ENCODE measurements around the gene CIC. TPM values are rescaled to one million over a fixed set of nuclear protein-coding genes. Genes with fewer than 3 reads are reported as not detected.

The CIC gene
- total and polyA plus RNA-seq, 10 of the 15 experiments (the other 5 are each of a cell fraction or from before 2014, with no cell fraction given) = 0.18 to 50.6 (median 7.1) TPM

GRCh38 chr19:42246922-42247639 lies 22.0 kb upstream of the CIC start:
- no peak overlapping the region for H2AFZ ChIP-seq (ENCODE audit: control insufficient read depth, low read depth, low read length)
- TF ChIP-seq EGR1 (IDR thresholded peaks at IDR 0.05; ENCODE audit: borderline replicate concordance in 1 of 2, low read depth in 2 of 2, low read length in 2 of 2) (no peak), KAT2A (conservative IDR thresholded peaks at IDR 0.05; ENCODE audit: control insufficient read depth, low read depth, low read length) (no peak), HCFC1 (IDR thresholded peaks at IDR 0.05; ENCODE audit: low read length) (no peak), WRNIP1 (IDR thresholded peaks at IDR 0.05; ENCODE audit: borderline replicate concordance, low read depth, low read length) (no peak)
- H3K4me1 ChIP-seq (ENCODE audit: control insufficient read depth, insufficient read depth, low read length) = peaks cover 15% of the 10 kb centered on the region
- no peak overlapping the region for H3K27ac ChIP-seq (ENCODE audit: control insufficient read depth, insufficient read depth)
- no peak for FAIRE-seq
- CTCF ChIA-PET = interaction anchor here (0.7 to 6.7 kb wide), 7 partner anchors 9 to 115 kb away, joined by 3 to 111 read pairs (median 3); partner anchors contain the start of gene POU2F2
- H3K9me3 ChIP-seq (replicated peaks; ENCODE audit: control insufficient read depth, insufficient read depth, low read length) = no peaks in the 10 kb centered on the region
- no peak overlapping the region for H3K4me2 ChIP-seq (ENCODE audit: control insufficient read depth, insufficient read depth)
- DNase-seq (ENCODE audit: low read depth, low spot score) = no peak
- intact Hi-C loops (cut with micrococcal nuclease; ENCODE audit: unreplicated experiment) = no loop called here
- no TSS peak for BruUV-seq (replicated peaks)
- SMC1A ChIA-PET (ENCODE audit: uncharacterized antibody, unreplicated experiment) = interaction anchor here (1.0 to 6.3 kb wide), 6 partner anchors 11 to 115 kb away, joined by 4 to 70 read pairs (median 5); partner anchors contain the start of gene POU2F2
- RAD21 ChIA-PET (ENCODE audit: unreplicated experiment) = interaction anchor here (1.4 to 6.0 kb wide), 3 partner anchors 23 to 49 kb away, joined by 3 to 82 read pairs (median 11); partner anchors contain the start of gene CIC
- H3K36me3 ChIP-seq (ENCODE audit: control insufficient read depth in 2 of 2, insufficient read depth in 2 of 2, low read length in 1 of 2) = peaks cover 0 to 7% of the 10 kb centered on the region in 2 experiments; a peak in 2 of 4 replicates
- ATAC-seq = no peak
- no peaks in the 10 kb centered on the region for H3K27me3 ChIP-seq (replicated peaks in 1 of 2; ENCODE audit: control insufficient read depth in 2 of 2, insufficient read depth in 2 of 2, low read length in 1 of 2)
- peaks cover 24% of the 10 kb centered on the region for H3K79me2 ChIP-seq (ENCODE audit: control insufficient read depth, insufficient read depth, low read length)
- WGBS (ENCODE audit: insufficient coverage, insufficient replicate concordance, low lambda C conversion rate, missing lambda C conversion rate) = 85% methylated on average over 7 of the region's 7 CpGs
- H3K9ac ChIP-seq (ENCODE audit: control insufficient read depth, insufficient read depth, low read length) = no peak overlapping the region
- in situ Hi-C loops (cut with MboI) = no loop called here
- POLR2A ChIA-PET = interaction anchor here (0.9 to 6.7 kb wide), 4 partner anchors 8 to 124 kb away, joined by 3 to 51 read pairs (median 4); no protein-coding TSS in a partner anchor
- H3K4me3 ChIP-seq = no peak overlapping the region
- no peaks in the 10 kb centered on the region for H4K20me1 ChIP-seq (ENCODE audit: control insufficient read depth, insufficient read depth)

GRCh38 chr19:42247640-42248199 lies 21.3 kb upstream of the CIC start:
- no peak overlapping the region for H3K27ac ChIP-seq (ENCODE audit: control insufficient read depth, insufficient read depth)
- ChIA-PET RAD21 (ENCODE audit: unreplicated experiment) (interaction anchor here (1.4 to 6.0 kb wide), 3 partner anchors 22 to 49 kb away, joined by 3 to 82 read pairs (median 11); partner anchors contain the start of gene CIC), SMC1A (ENCODE audit: uncharacterized antibody, unreplicated experiment) (interaction anchor here (1.9 to 6.3 kb wide), 2 partner anchors 31 to 115 kb away, joined by 6 to 70 read pairs; partner anchors contain the start of gene POU2F2), CTCF (interaction anchor here (0.7 to 6.7 kb wide), 3 partner anchors 8 to 44 kb away, joined by 3 to 111 read pairs (median 3); no protein-coding TSS in a partner anchor), POLR2A (interaction anchor here (0.9 to 6.7 kb wide), 2 partner anchors 8 to 33 kb away, joined by 3 to 51 read pairs; no protein-coding TSS in a partner anchor)
- H3K9me3 ChIP-seq (replicated peaks; ENCODE audit: control insufficient read depth, insufficient read depth, low read length) = no peaks in the 10 kb centered on the region
- no peak overlapping the region for H3K9ac ChIP-seq (ENCODE audit: control insufficient read depth, insufficient read depth, low read length)
- ATAC-seq = no peak
- H3K4me3 ChIP-seq = no peak overlapping the region
- H3K27me3 ChIP-seq (replicated peaks in 1 of 2; ENCODE audit: control insufficient read depth in 2 of 2, insufficient read depth in 2 of 2, low read length in 1 of 2) = no peaks in the 10 kb centered on the region
- peaks cover 0 to 7% of the 10 kb centered on the region in 2 experiments; a peak in 2 of 4 replicates for H3K36me3 ChIP-seq (ENCODE audit: control insufficient read depth in 2 of 2, insufficient read depth in 2 of 2, low read length in 1 of 2)
- 95% methylated on average over 4 of the region's 6 CpGs for WGBS (ENCODE audit: insufficient coverage, insufficient replicate concordance, low lambda C conversion rate, missing lambda C conversion rate)
- no TSS peak for BruUV-seq (replicated peaks)
- H3K79me2 ChIP-seq (ENCODE audit: control insufficient read depth, insufficient read depth, low read length) = peaks cover 29% of the 10 kb centered on the region
- no peak overlapping the region for H2AFZ ChIP-seq (ENCODE audit: control insufficient read depth, low read depth, low read length)
- no peak for DNase-seq (ENCODE audit: low read depth, low spot score)
- no peak overlapping the region for H3K4me2 ChIP-seq (ENCODE audit: control insufficient read depth, insufficient read depth)
- H3K4me1 ChIP-seq (ENCODE audit: control insufficient read depth, insufficient read depth, low read length) = peaks cover 17% of the 10 kb centered on the region
- no peaks in the 10 kb centered on the region for H4K20me1 ChIP-seq (ENCODE audit: control insufficient read depth, insufficient read depth)
- FAIRE-seq = no peak
- in situ Hi-C loops (cut with MboI) (no loop called here), intact Hi-C loops (cut with micrococcal nuclease; ENCODE audit: unreplicated experiment) (no loop called here)
- TF ChIP-seq ZBTB40 (IDR thresholded peaks at IDR 0.05; ENCODE audit: borderline replicate concordance) = no peak
- no peak for TF ChIP-seq ZBTB4 (CRISPR knock-in tag; IDR thresholded peaks at IDR 0.05)

All from GM12878 (cell line).